Activated naive CD8-positive, alpha-beta T cell treated with anti-CD3 and anti-CD28 coated beads, Interleukin-2, amount 50 U/mL, for 24 hours (primary cell): ENCODE data around the gene CXXC1.
"Not testable (repeated sequence)": the region's sequence is repeated elsewhere in the genome, so short reads cannot be mapped to it uniquely, and the experiment has no call there.

Experiments
- ATAC-seq: fragments of 150-1000 bp; cut with Tn5 transposase; one replicate; pipeline ENCODE4 v1.10.0; 2021
- DNase-seq: peaks from one replicate; pipeline ENCODE4 v3.0.0; 2021
- H3K27ac Mint-ChIP-seq: one replicate; pipeline ENCODE4 v1.8.0; 2021; ENCODE audit warnings: mild to moderate bottlenecking, mixed read lengths
- H3K27me3 Mint-ChIP-seq: one replicate; pipeline ENCODE4 v1.8.0; 2021; ENCODE audit warnings: mixed read lengths
- H3K36me3 Mint-ChIP-seq: one replicate; pipeline ENCODE4 v1.8.0; 2021; ENCODE audit warnings: low read depth, mixed read lengths
- H3K4me1 Mint-ChIP-seq: one replicate; pipeline ENCODE4 v1.8.0; 2021; ENCODE audit warnings: mixed read lengths
- H3K4me3 Mint-ChIP-seq: one replicate; pipeline ENCODE4 v1.8.0; 2021; ENCODE audit warnings: mild to moderate bottlenecking, moderate library complexity, mixed read lengths
- H3K9me3 Mint-ChIP-seq: one replicate; pipeline ENCODE4 v1.8.0; 2021; ENCODE audit warnings: mixed read lengths

CXXC1 gene

DNA sequence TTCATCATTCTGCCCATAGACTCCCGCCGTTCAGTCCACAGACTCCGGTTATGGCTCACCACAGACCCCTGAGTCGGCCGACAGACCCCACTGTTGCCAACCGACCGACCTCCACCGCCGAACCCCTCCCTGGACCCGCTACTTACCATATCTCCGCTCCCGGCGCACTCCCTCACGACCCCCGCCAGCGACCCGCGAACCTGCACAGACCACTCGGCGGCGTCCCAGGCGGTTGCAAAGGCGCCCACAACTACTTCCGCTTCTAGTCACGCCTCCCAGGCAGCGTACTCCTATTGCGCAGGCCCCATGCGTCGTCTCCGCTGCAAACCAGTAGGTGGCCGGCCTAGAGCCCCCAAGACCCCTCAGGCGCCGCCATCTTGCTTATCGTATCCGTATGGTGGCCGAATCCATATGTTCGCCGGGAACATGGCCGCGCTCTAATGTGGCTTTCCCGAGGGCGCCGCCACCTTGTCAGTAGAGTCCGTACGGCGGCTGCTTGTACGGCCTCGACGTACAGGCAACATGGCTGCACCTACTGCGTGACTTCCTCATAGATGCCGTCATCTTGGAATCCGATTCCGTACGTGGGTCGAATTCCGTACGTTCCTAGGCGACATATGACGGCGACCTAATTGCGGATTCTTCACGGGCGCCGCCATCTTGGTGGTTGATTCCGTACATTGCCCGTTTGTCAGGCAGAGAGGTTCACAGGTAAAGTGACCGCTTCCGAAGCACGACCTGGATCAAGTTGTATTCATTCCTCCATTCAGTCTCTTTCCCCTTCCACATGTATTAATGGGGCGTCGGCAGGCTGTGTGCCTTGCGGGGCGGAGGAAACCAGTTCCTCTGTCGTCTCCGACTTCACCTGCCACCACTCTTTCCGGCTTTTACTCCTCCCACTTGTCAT, at the start of gene CXXC1:
CXXC1 (minus strand) TSS at position 252 of the 907 bp plus-strand sequence; CDS start at position 149, 103 bp downstream.
- peak; percentile 92 for ATAC-seq
- H3K4me3 Mint-ChIP-seq: peak within 1 kb of the TSS; percentile 100
- peaks cover 23% of the 10 kb centered on the region for H3K4me1 Mint-ChIP-seq

DNA sequence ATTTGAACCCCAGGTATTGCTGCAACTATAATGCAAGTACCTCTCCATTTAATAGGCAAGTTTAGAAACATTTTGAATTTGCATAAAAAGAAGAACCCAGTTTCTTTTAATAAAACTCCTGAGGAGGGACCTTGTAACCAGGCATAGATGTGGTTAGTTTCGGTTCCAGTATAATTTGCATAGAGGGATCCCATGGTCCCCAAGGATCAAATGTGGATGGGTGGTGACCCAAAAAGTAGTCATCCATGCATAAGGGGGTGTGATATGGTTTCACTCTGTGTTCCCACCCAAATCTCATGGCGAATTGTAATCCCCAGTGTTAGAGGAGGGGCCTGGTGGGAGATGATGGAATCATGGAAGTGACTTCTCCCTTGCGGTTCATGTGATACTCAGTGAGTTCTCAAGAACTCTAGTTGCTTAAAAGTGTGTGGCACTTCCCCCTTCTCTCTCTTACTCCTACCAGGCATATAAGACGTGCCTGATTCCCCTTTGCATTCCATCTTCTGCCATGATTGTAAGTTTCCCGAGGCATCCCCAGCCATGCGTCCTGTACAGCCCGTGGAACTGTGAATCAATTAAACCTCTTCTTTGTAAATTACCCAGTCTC, 47.2 kb upstream of the CXXC1 start:
- no peak overlapping the region for H3K27ac Mint-ChIP-seq
- peaks cover 6% of the 10 kb centered on the region for H3K4me1 Mint-ChIP-seq
- no peaks in the 10 kb centered on the region for H3K36me3 Mint-ChIP-seq
- no peak overlapping the region for H3K4me3 Mint-ChIP-seq
- H3K9me3 Mint-ChIP-seq: peaks cover 9% of the 10 kb centered on the region
- ATAC-seq (no peak), DNase-seq (no peak)
- H3K27me3 Mint-ChIP-seq: peaks cover 2% of the 10 kb centered on the region

More for the DNA sequence above, at the start of gene CXXC1:
- Mint-ChIP-seq H3K27me3 (no peaks in the 10 kb centered on the region), H3K9me3 (no peaks in the 10 kb centered on the region), H3K27ac (peak within 1 kb of the TSS; percentile 97), H3K36me3 (peaks cover 35% of the 10 kb centered on the region)
- peak; percentile 91 for DNase-seq

DNA sequence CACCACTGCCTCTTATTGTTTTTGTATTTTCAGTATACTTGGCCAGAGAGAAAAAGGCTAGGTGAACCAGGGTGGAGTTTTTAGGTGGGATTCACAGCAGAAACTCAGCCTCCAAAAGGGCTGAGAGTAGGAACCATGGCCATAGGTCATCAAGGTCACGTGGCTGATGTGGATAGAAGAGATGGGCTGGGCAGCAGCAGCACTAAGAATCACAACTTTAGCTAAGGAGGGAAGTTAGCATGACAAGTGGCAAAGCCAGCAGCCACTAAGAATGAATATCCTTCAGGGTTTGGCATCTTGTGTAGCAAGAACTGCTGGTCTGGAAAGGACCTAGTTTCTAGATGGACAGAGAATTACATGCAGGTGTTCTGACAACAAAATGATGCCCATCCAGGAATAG, 44.2 kb upstream of the CXXC1 start:
- DNase-seq (no peak), ATAC-seq (no peak)
- peaks cover 4% of the 10 kb centered on the region for H3K4me1 Mint-ChIP-seq
- no peak overlapping the region for H3K4me3 Mint-ChIP-seq
- H3K9me3 Mint-ChIP-seq: peaks cover 9% of the 10 kb centered on the region
- H3K36me3 Mint-ChIP-seq: no peaks in the 10 kb centered on the region
- no peak overlapping the region for H3K27ac Mint-ChIP-seq
- peaks cover 2% of the 10 kb centered on the region for H3K27me3 Mint-ChIP-seq

DNA sequence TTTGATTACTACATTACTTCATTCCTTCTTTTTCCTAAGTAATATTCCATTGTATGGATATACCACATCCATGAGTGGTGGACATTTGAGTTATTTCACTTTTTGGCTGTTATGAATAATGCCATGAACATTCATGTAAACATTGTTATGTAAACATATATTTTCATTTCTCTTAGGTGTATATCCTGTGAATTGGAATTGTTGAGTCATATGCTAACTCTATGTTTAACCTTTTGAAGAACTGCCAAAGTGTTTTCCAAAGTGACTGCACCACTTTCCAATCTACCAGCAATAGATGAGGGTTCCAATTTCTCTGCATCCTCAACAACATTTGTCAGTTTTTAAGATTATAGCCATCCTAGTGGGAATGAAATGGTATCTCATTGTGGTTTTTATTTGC, 42.7 kb upstream of the CXXC1 start:
- no peak for ATAC-seq
- Mint-ChIP-seq H3K4me3 (no peak overlapping the region), H3K27ac (no peak overlapping the region)

DNA sequence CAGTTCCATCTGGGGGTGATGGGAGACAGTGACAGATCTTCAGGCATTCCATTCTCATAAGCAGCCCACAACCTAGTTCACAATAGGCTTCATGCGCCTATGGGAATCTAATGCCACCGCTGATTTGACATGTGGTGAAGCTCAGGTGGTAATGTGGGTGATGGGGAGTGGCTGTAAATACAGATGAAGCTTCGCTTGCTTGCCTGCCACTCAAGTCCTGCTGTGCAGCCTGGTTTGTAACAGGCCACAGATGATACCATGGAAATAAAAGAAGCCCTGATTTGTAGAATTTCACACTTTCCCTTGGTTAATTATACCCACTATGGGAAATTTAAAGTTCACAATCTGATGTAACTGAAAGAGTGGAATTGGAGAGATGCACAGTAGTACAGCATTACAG, 40.5 kb upstream of the CXXC1 start:
- Mint-ChIP-seq H3K9me3 (peaks cover 9% of the 10 kb centered on the region), H3K27me3 (peaks cover 6% of the 10 kb centered on the region)

More for the DNA sequence above, 42.7 kb upstream of the CXXC1 start:
- peaks cover 9% of the 10 kb centered on the region for H3K9me3 Mint-ChIP-seq
- peaks cover 6% of the 10 kb centered on the region for H3K27me3 Mint-ChIP-seq
- H3K4me1 Mint-ChIP-seq: peaks cover 4% of the 10 kb centered on the region
- DNase-seq: no peak
- no peaks in the 10 kb centered on the region for H3K36me3 Mint-ChIP-seq

DNA sequence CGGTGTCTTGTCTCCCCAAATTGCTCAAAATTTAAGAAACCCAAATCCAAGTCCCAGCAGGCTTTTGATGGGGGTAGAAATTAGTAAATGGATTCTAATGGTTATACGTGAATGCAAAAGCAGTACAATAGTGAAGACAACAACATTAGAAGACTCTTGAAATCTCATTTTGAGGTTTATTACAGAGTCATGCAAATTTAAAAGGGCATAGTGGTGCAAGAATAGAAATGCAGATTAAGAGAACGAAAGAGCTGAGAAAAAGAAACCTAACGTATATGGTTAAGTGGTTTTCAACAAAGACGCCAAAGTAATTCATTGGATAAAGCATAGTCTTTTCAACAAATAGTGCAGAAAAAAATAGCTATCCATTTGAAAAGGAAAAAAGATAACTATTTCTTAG, 33.2 kb upstream of the CXXC1 start:
- Mint-ChIP-seq H3K4me3 (peak overlapping the region; percentile 7), H3K36me3 (no peaks in the 10 kb centered on the region), H3K27ac (peak overlapping the region; percentile 61), H3K9me3 (no peaks in the 10 kb centered on the region), H3K27me3 (no peaks in the 10 kb centered on the region), H3K4me1 (peaks cover 20% of the 10 kb centered on the region)
- peak; percentile 28 for ATAC-seq
- no peak for DNase-seq

More for the DNA sequence above, 40.5 kb upstream of the CXXC1 start:
- H3K36me3 Mint-ChIP-seq: no peaks in the 10 kb centered on the region
- H3K27ac Mint-ChIP-seq: no peak overlapping the region
- ATAC-seq: no peak
- no peak for DNase-seq
- no peak overlapping the region for H3K4me3 Mint-ChIP-seq
- H3K4me1 Mint-ChIP-seq: no peaks in the 10 kb centered on the region

DNA sequence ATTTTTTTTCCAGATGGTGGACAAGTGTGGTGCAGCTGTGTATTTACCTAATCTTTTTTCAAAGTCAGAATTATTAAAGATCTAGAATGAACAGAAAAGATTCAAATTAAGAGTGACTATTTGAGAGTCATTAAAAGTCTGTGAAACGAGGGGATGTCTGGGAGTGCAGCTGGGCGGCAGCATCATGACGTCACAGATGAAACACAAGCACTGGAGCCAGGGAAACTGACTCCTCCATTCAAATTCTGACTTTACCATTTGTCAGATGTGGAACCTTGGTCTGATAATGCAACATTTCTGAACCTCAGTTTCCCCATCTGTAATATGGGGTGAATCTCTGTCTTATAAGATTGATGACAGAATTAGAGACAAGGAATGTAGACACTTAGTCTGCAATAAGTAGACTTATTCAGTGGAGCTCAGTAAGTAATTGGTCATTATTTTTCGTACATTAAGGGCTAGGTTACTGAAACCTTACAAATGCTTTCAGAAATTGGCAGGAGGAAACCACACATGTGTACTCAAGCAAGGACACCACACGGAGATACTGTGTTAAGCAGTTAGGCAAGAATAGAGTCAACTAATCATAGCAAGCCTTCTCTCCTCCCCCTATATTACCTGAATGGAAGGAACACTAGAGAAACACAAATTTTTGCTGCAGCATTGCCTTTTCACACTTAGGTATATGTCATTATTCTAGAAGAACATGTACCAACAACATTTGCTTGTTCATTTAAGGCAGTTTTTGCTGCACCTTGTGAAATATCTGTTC, 27.8 kb upstream of the CXXC1 start:
- Mint-ChIP-seq H3K36me3 (no peaks in the 10 kb centered on the region), H3K4me1 (peaks cover 15% of the 10 kb centered on the region), H3K27ac (no peak overlapping the region), H3K9me3 (no peaks in the 10 kb centered on the region), H3K4me3 (no peak overlapping the region), H3K27me3 (no peaks in the 10 kb centered on the region)
- ATAC-seq (no peak), DNase-seq (no peak)

DNA sequence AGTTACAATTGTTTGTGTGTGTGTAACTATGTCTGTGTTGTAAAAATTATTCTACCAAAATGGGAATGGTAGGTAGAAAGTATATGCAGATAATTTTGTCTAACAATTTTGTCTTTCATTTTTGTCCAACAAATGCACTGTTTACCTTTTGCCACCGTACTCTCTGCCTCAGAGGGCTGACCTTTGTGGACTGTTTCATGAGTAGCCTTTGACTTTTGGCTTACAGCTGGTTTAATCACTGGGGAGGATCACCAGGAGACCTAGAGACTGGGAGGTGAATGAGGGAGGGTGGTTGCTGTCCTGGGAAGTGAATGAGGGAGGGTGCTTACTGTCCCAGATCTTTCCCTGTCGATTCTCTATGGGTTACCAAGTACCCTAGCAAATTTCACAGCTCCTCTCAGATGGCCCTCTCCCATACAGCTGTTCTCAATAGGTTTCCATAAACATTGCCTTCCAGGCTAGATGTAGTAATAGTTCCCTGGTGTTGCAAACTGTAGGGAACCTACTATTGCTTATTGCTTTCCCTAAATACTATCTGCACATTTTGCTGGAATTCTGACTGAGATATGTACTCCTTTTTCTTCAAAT, 26.5 kb upstream of the CXXC1 start:
- Mint-ChIP-seq H3K27me3 (no peaks in the 10 kb centered on the region), H3K4me3 (no peak overlapping the region), H3K9me3 (no peaks in the 10 kb centered on the region), H3K4me1 (peaks cover 7% of the 10 kb centered on the region), H3K27ac (no peak overlapping the region), H3K36me3 (no peaks in the 10 kb centered on the region)
- DNase-seq (no peak), ATAC-seq (no peak)

DNA sequence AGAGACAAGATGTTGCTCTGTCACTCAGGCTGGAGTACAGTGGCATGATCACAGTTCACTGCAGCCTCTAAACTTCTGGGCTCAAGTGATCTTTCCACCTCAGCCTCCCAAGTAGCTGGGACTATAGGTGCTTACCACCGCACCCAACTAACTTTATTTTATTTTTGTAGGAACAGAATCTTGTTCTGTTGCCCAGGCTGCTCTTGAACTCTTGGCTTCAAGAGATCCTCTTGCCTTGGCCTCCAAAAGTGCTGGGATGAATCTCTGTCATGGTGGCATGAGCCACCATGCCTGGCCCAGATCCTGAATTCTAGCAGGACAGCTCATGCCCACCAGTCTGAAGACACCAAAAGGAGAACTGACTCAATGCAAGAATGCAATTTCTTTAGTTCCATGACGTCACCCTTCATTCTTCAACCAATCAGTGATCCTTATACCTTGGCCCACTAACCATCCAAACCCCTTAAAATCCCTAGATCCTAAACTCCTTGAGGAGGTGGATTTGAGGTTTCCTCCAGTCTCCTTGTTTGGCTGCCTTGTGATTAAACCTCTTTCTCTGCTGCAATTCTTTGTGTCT, 25.6 kb upstream of the CXXC1 start:
- no peak overlapping the region for H3K4me3 Mint-ChIP-seq
- DNase-seq: no peak
- H3K27ac Mint-ChIP-seq: no peak overlapping the region
- no peaks in the 10 kb centered on the region for H3K9me3 Mint-ChIP-seq
- no peaks in the 10 kb centered on the region for H3K36me3 Mint-ChIP-seq
- H3K4me1 Mint-ChIP-seq: peaks cover 13% of the 10 kb centered on the region
- H3K27me3 Mint-ChIP-seq: no peaks in the 10 kb centered on the region
- ATAC-seq: no peak

DNA sequence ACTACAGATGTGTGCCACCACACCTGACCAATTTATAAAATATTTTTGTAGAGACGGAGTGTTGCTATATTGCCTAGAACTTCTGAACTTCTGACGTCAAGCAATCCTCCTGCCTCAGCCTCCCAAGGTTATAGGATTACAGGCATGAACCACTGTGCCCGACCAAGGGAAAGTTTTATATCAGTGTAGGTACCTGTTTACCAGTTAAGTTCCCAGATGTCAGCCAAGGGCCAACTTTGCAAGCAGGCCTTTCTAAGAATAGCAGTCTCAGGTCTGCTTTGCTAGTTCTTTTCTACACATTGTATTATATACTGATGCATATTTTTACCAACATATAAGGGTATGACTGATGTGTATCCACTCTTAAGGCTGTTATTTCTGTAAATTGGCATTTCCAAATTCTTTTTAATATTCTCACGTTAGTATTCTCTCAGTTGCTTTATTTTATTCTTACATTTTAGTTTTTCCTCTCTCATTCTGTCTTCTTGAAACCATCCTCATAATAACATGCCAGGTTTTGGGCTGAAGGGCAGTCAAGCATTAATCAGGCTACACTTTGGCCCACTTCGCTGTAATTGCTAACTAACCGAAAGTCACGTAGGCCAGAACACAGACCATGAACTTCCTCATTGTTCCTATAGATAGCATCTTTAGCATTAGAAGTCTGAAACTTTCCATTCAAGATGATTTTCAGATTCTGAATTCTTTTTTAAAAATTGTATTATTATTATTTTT, 25.0 kb upstream of the CXXC1 start:
- H3K4me3 Mint-ChIP-seq: no peak overlapping the region
- H3K27me3 Mint-ChIP-seq: peaks cover 2% of the 10 kb centered on the region
- ATAC-seq (no peak), DNase-seq (no peak)
- no peaks in the 10 kb centered on the region for H3K36me3 Mint-ChIP-seq
- H3K9me3 Mint-ChIP-seq: no peaks in the 10 kb centered on the region
- H3K27ac Mint-ChIP-seq: no peak overlapping the region
- H3K4me1 Mint-ChIP-seq: peaks cover 19% of the 10 kb centered on the region

DNA sequence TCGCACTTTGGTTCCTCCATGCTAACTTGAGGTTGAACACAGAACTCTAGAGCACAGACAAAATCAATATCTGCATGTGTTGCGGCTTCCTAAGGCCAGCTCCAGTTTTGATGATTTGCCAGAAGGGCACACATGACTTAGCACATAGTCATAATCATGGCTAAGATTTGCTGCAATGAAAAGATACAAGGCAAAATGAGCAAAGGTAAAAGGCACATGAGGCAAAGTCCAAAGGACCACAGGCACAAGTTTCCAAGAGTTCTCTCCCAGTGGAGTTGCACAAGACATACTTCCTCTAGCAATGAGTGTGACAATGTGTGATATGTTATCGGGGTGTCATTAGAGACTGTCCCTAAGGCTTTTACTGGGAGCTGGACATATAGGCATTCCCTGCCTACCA, 24.2 kb upstream of the CXXC1 start:
- Mint-ChIP-seq H3K27me3 (peaks cover 2% of the 10 kb centered on the region), H3K9me3 (no peaks in the 10 kb centered on the region), H3K27ac (no peak overlapping the region), H3K4me3 (no peak overlapping the region), H3K4me1 (peaks cover 20% of the 10 kb centered on the region), H3K36me3 (no peaks in the 10 kb centered on the region)
- ATAC-seq (no peak), DNase-seq (no peak)

DNA sequence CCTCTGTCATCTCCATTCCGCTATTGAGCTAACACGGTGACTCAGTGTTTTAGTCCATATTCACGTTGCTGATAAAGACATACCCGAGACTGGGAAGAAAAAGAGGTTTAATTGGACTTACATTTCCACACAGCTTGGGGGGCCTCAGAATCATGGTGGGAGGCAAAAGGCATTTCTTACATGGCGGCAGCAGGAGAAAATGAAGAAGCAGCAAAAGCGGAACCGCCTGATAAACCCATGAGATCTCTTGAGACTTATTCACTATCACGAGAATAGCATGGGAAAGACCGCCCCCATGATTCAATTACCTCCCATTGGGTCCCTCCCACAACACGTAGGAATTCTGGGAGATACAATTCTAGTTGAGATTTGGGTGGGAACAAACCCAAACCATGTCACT, 22.6 kb upstream of the CXXC1 start:
- ATAC-seq: no peak
- H3K27me3 Mint-ChIP-seq: peaks cover 6% of the 10 kb centered on the region
- DNase-seq: no peak
- H3K36me3 Mint-ChIP-seq: no peaks in the 10 kb centered on the region
- H3K27ac Mint-ChIP-seq: no peak overlapping the region
- H3K9me3 Mint-ChIP-seq: peaks cover 3% of the 10 kb centered on the region
- no peak overlapping the region for H3K4me3 Mint-ChIP-seq
- H3K4me1 Mint-ChIP-seq: peaks cover 17% of the 10 kb centered on the region

DNA sequence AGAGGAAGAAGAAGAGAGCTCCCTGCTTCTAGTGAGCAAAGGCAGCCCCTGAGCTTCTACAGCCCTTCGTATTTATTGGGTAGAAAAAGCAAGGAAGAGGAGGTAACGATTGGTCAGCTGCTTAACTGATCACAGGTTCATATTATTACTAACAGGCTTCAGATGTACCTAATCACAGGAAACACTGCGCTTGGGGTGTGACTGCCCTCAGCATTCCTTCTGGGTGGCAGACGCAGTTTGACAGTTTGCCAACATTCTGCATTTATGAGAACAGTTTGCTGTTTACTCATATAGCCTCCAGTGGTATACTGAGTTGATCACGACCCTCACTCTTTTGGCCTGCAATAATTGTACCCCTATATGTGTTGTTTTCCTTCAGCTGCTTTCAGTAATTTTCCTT, 21.4 kb upstream of the CXXC1 start:
- DNase-seq, H3K27ac Mint-ChIP-seq, H3K9me3 Mint-ChIP-seq, H3K36me3 Mint-ChIP-seq, H3K4me3 Mint-ChIP-seq, ATAC-seq: not testable (repeated sequence)
- peaks cover 11% of the 10 kb centered on the region for H3K27me3 Mint-ChIP-seq
- H3K4me1 Mint-ChIP-seq: peaks cover 15% of the 10 kb centered on the region
